Measurements from ENCODE around the gene MAN1A2. TPM values are rescaled to one million over a fixed set of nuclear protein-coding genes. Genes with fewer than 3 reads are reported as not detected.

The MAN1A2 gene
- polyA plus RNA-seq, 1 donor from 2014 or later: 25.0 TPM

- no peak for TF ChIP-seq POLR2AphosphoS5 (IDR thresholded peaks at IDR 0.05)
- TF ChIP-seq EZH2 (IDR thresholded peaks at IDR 0.05; ENCODE audit: borderline replicate concordance, insufficient read depth, low read length, poor library complexity, severe bottlenecking): no peak
- no peak overlapping the region for H3K4me3 ChIP-seq (ENCODE audit: low read length)
- H3K27me3 ChIP-seq (ENCODE audit: insufficient read depth, low read depth, low read length): no peaks in the 10 kb centered on the region
- H3K9me2 ChIP-seq (ENCODE audit: insufficient read depth, low read length): no peaks in the 10 kb centered on the region
- H2AFZ ChIP-seq (ENCODE audit: low read depth, low read length): no peak overlapping the region
- H4K20me1 ChIP-seq (ENCODE audit: insufficient read depth): no peaks in the 10 kb centered on the region
- H3K27ac ChIP-seq (ENCODE audit: low read length): no peak overlapping the region
- H3K4me2 ChIP-seq (ENCODE audit: low read length): no peak overlapping the region
- no peaks in the 10 kb centered on the region for H3K36me3 ChIP-seq (ENCODE audit: insufficient read depth, low read length)
- no peak overlapping the region for H3K9ac ChIP-seq (ENCODE audit: low read length)
- H3K9me3 ChIP-seq (ENCODE audit: low read length): no peaks in the 10 kb centered on the region
- H3F3A ChIP-seq (ENCODE audit: insufficient read depth, low read length, poor library complexity, severe bottlenecking): no peaks in the 10 kb centered on the region
- H3K79me2 ChIP-seq (replicated peaks; ENCODE audit: insufficient read depth, low read length): no peaks in the 10 kb centered on the region
Observed at GRCh38 chr1:117577191-117577885, 210.1 kb downstream of the MAN1A2 start.

GRCh38 chr1:117578466-117578865 is 211.2 kb downstream of the MAN1A2 start:
- Histone ChIP-seq H3K79me2 (replicated peaks; ENCODE audit: insufficient read depth, low read length) (no peaks in the 10 kb centered on the region), H3K9me2 (ENCODE audit: insufficient read depth, low read length) (no peaks in the 10 kb centered on the region), H3K9me3 (ENCODE audit: low read length) (no peaks in the 10 kb centered on the region), H3K4me3 (ENCODE audit: low read length) (no peak overlapping the region), H3K36me3 (ENCODE audit: insufficient read depth, low read length) (no peaks in the 10 kb centered on the region), H3K27me3 (ENCODE audit: insufficient read depth, low read depth, low read length) (no peaks in the 10 kb centered on the region), H2AFZ (ENCODE audit: low read depth, low read length) (no peak overlapping the region), H4K20me1 (ENCODE audit: insufficient read depth) (no peaks in the 10 kb centered on the region), H3F3A (ENCODE audit: insufficient read depth, low read length, poor library complexity, severe bottlenecking) (no peaks in the 10 kb centered on the region), H3K27ac (ENCODE audit: low read length) (no peak overlapping the region), H3K9ac (ENCODE audit: low read length) (no peak overlapping the region), H3K4me2 (ENCODE audit: low read length) (no peak overlapping the region)
- TF ChIP-seq REST (IDR thresholded peaks at IDR 0.05; ENCODE audit: borderline replicate concordance) (no peak), SMC3 (conservative IDR thresholded peaks at IDR 0.05; ENCODE audit: poor library complexity) (no peak), MXI1 (conservative IDR thresholded peaks at IDR 0.05; ENCODE audit: poor library complexity, severe bottlenecking) (no peak), TAF1 (IDR thresholded peaks at IDR 0.05; ENCODE audit: low read depth) (no peak), CTCF (IDR thresholded peaks at IDR 0.05; ENCODE audit: poor library complexity, severe bottlenecking) (no peak), POLR2AphosphoS5 (IDR thresholded peaks at IDR 0.05) (no peak), EZH2 (IDR thresholded peaks at IDR 0.05; ENCODE audit: borderline replicate concordance, insufficient read depth, low read length, poor library complexity, severe bottlenecking) (no peak), EP300 (conservative IDR thresholded peaks at IDR 0.05; ENCODE audit: poor library complexity, severe bottlenecking) (no peak), RAD21 (conservative IDR thresholded peaks at IDR 0.05) (no peak)

Other genes with a start within 250 kb of the MAN1A2 start
- 4.6 and 4.9 TPM in 2 replicates for gene TRIM45, start 245.7 kb upstream of the MAN1A2 start, polyA plus RNA-seq
- gene VTCN1, start 156.5 kb upstream of the MAN1A2 start, polyA plus RNA-seq: 2.1 and 2.6 TPM in 2 replicates
- 0.05 and 0.42 TPM in 2 replicates for gene TENT5C, start 238.6 kb downstream of the MAN1A2 start, polyA plus RNA-seq